Adrenal gland (tissue), 5 donors: ENCODE measurements around the gene MAP3K3.

Experiments
- POLR2A ChIP-seq, 2 donors: fragments of 450-650 bp; IDR thresholded peaks; one replicate each; pipeline ENCODE4 v1.6.1; 2017; ENCODE audit warnings: antibody characterized with exemption in 2 of 2, mild to moderate bottlenecking in 2 of 2, moderate library complexity in 1 of 2
- TF ChIP-seq, protein P1 (sequence below), 6 experiments: fragments of 450-650 bp in 4 of 6; fragments of 200-600 bp in 2 of 6; sonication (generic) in 1 of 6; IDR thresholded peaks; 1 replicate in 5 of 6; 2 replicates in 1 of 6; pipeline versions ENCODE4 v1.5.1 to v1.8.0; 2016 to 2021; ENCODE audit warnings: antibody characterized with exemption in 6 of 6, mild to moderate bottlenecking in 2 of 6, moderate library complexity in 1 of 6
- donor health status: DM: no; HTN: no; CAD: no.

DNA sequence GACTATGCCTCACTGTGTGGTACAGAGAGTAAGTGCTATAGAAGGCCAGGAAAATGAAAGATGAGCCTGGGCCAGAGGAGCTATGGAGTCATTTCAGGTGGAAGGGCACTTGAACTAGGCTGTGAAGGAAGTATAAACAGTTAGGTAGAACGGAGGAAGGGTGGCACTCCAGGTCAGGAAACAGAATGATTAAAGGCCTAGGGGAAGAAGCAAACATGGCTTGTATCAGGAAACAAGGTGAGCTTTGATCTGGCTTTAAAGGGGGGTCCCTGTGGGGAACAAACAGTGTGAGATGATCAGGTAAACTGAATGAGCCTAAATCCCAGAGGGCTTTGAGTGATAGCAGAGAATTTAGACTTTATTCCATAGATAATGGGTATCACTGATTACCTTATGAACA, 16.9 kb downstream of the MAP3K3 start:
- TF ChIP-seq, protein P1, sequence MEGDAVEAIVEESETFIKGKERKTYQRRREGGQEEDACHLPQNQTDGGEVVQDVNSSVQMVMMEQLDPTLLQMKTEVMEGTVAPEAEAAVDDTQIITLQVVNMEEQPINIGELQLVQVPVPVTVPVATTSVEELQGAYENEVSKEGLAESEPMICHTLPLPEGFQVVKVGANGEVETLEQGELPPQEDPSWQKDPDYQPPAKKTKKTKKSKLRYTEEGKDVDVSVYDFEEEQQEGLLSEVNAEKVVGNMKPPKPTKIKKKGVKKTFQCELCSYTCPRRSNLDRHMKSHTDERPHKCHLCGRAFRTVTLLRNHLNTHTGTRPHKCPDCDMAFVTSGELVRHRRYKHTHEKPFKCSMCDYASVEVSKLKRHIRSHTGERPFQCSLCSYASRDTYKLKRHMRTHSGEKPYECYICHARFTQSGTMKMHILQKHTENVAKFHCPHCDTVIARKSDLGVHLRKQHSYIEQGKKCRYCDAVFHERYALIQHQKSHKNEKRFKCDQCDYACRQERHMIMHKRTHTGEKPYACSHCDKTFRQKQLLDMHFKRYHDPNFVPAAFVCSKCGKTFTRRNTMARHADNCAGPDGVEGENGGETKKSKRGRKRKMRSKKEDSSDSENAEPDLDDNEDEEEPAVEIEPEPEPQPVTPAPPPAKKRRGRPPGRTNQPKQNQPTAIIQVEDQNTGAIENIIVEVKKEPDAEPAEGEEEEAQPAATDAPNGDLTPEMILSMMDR (IDR thresholded peaks at IDR 0.05), result no peak
- TF ChIP-seq POLR2A (IDR thresholded peaks at IDR 0.05), result no peak
